GM12878 (cell line): Measurements from ENCODE around the gene RPS6KA5. TPM values are rescaled to one million over a fixed set of nuclear protein-coding genes. Genes with fewer than 3 reads are reported as not detected.

ENCODE experiments used
- ATAC-seq: fragments of 200-7000 bp; cut with Tn5 transposase; 3 replicates; pipeline ENCODE4 v1.9.1; 2020; ENCODE audit warnings: mild to moderate bottlenecking, moderate library complexity
- BruUV-seq: library from RNA; stranded (reverse); fragments of 400-500 nt; replicated peaks from 2 replicates; lab custom pipeline; 2021; lab: Mats Ljungman, UMichigan
- CTCF ChIA-PET: fragments of 300-600 bp; sonication (Branson Sonifier 250); formaldehyde crosslinking; extraction: SDS; loops from one replicate; lab custom pipeline; 2021; ENCODE audit warnings: inconsistent platforms; lab: Yijun Ruan, JAX
- POLR2A ChIA-PET: fragments of 350-600 bp; formaldehyde crosslinking; extraction: SDS; loops from one replicate; lab custom pipeline; 2021; ENCODE audit warnings: inconsistent platforms; lab: Charles Lee
- RAD21 ChIA-PET: fragments of 300-600 bp; sonication (Branson Sonifier 250); formaldehyde crosslinking; loops from one replicate; lab custom pipeline; 2023; ENCODE audit warnings: antibody characterized with exemption; ENCODE audit not compliant: unreplicated experiment; lab: Charles Lee
- SMC1A ChIA-PET: fragments of 300-600 bp; sonication (Branson Sonifier 250); formaldehyde crosslinking; loops from one replicate; lab custom pipeline; 2023; ENCODE audit not compliant: unreplicated experiment, uncharacterized antibody; lab: Charles Lee
- DNase-seq: peaks from one replicate; pipeline ENCODE4 v3.0.0-alpha.2; 2011; ENCODE audit warnings: low read depth, low spot score
- FAIRE-seq: peaks from 3 replicates; lab custom pipeline; 2011; peaks lifted over from hg19 to GRCh38; lab: Jason Lieb, UNC
- H2AFZ ChIP-seq: 2 replicates; pipeline ENCODE4 v1.6.0; 2011; ENCODE audit warnings: low read depth, low read length, control low read depth; ENCODE audit not compliant: control insufficient read depth
- H3K27ac ChIP-seq: 2 replicates; pipeline ENCODE4 v1.5.1; 2011; ENCODE audit warnings: control low read depth; ENCODE audit not compliant: control insufficient read depth, insufficient read depth
- H3K27me3 ChIP-seq, 2 experiments: replicated peaks in 1 of 2; 2 replicates each; pipeline versions ENCODE4 v1.6.0 to v1.6.1; 2011; ENCODE audit warnings: low read length in 1 of 2; ENCODE audit not compliant: control insufficient read depth in 2 of 2, insufficient read depth in 2 of 2
- H3K36me3 ChIP-seq, 2 experiments: 2 replicates each; pipeline ENCODE4 v1.5.1; 2011; ENCODE audit warnings: low read length in 1 of 2; ENCODE audit not compliant: control insufficient read depth in 2 of 2, insufficient read depth in 2 of 2
- H3K4me1 ChIP-seq: 2 replicates; pipeline ENCODE4 v1.6.1; 2011; ENCODE audit warnings: mild to moderate bottlenecking, low read length, moderate library complexity, mixed read lengths; ENCODE audit not compliant: control insufficient read depth, insufficient read depth
- H3K4me2 ChIP-seq: 2 replicates; pipeline ENCODE4 v1.6.0; 2011; ENCODE audit warnings: control low read depth; ENCODE audit not compliant: control insufficient read depth, insufficient read depth
- H3K4me3 ChIP-seq: fragments of 200-600 bp; sonication (generic); 2 replicates; pipeline ENCODE4 v1.5.1; 2016
- H3K79me2 ChIP-seq: 2 replicates; pipeline ENCODE4 v1.6.0; 2011; ENCODE audit warnings: low read length; ENCODE audit not compliant: control insufficient read depth, insufficient read depth
- H3K9ac ChIP-seq: 2 replicates; pipeline ENCODE4 v1.8.0; 2011; ENCODE audit warnings: low read length, control low read depth, mixed read lengths; ENCODE audit not compliant: control insufficient read depth, insufficient read depth
- H3K9me3 ChIP-seq: replicated peaks from 3 replicates; pipeline ENCODE4 v1.5.1; 2011; ENCODE audit warnings: mild to moderate bottlenecking, low read length; ENCODE audit not compliant: control insufficient read depth, insufficient read depth
- H4K20me1 ChIP-seq: 2 replicates; pipeline ENCODE4 v1.6.0; 2011; ENCODE audit not compliant: control insufficient read depth, insufficient read depth
- BACH1 ChIP-seq: fragments of 450-650 bp; IDR thresholded peaks from 2 replicates; pipeline ENCODE4 v1.6.1; 2017; ENCODE audit warnings: mild to moderate bottlenecking, borderline replicate concordance
- BHLHE40 ChIP-seq, 2 experiments: fragments of 450-650 bp in 1 of 2; IDR thresholded peaks; 2 replicates each; pipeline ENCODE4 v1.6.1; 2011 to 2017; ENCODE audit warnings: low read depth in 2 of 2, borderline replicate concordance in 1 of 2, improper control_type of control experiment in 1 of 2, low read length in 1 of 2, mild to moderate bottlenecking in 1 of 2
- CBX3 ChIP-seq: fragments of 200-600 bp; sonication (generic); IDR thresholded peaks from 2 replicates; pipeline ENCODE4 v1.6.1; 2016; ENCODE audit warnings: low read depth, borderline replicate concordance
- EP300 ChIP-seq, 2 experiments: fragments of 150-350 bp in 1 of 2; IDR thresholded peaks; 2 replicates each; pipeline ENCODE4 v1.6.1; 2011 to 2012; ENCODE audit warnings: low read depth in 2 of 2, low read length in 2 of 2, borderline replicate concordance in 1 of 2, improper control_type of control experiment in 1 of 2, inconsistent platforms in 1 of 2; ENCODE audit not compliant: control insufficient read depth in 1 of 2
- MYC ChIP-seq: IDR thresholded peaks from 2 replicates; pipeline ENCODE4 v1.6.1; 2011; ENCODE audit warnings: mild to moderate bottlenecking, low read length, moderate library complexity, inconsistent platforms; ENCODE audit not compliant: insufficient read depth, insufficient replicate concordance, insufficient read length, severe bottlenecking
- NBN ChIP-seq: fragments of 450-650 bp; IDR thresholded peaks from 2 replicates; pipeline ENCODE4 v1.6.1; 2016
- NR2F1 ChIP-seq: fragments of 450-650 bp; conservative IDR thresholded peaks from 2 replicates; pipeline ENCODE4 v1.6.1; 2017; ENCODE audit warnings: mild to moderate bottlenecking
- SKIL ChIP-seq: fragments of 450-650 bp; IDR thresholded peaks from 2 replicates; pipeline ENCODE4 v1.6.1; 2017; ENCODE audit warnings: mild to moderate bottlenecking, low read depth, inconsistent platforms; ENCODE audit not compliant: poor library complexity, severe bottlenecking
- SP1 ChIP-seq: IDR thresholded peaks from one replicate; pipeline ENCODE4 v1.6.1; 2011; ENCODE audit warnings: low read depth, low read length
- SUZ12 ChIP-seq: fragments of 200-600 bp; sonication (generic); IDR thresholded peaks from one replicate; pipeline ENCODE4 v1.6.1; 2018; ENCODE audit warnings: antibody characterized with exemption, mild to moderate bottlenecking; ENCODE audit not compliant: unreplicated experiment
- ZNF384 ChIP-seq: IDR thresholded peaks from 2 replicates; pipeline ENCODE4 v1.6.1; 2012; ENCODE audit warnings: low read depth, mild to moderate bottlenecking, low read length, improper control_type of control experiment, borderline replicate concordance
- ZSCAN29 ChIP-seq: fragments of 450-650 bp; IDR thresholded peaks from 2 replicates; pipeline ENCODE4 v1.6.1; 2017; ENCODE audit warnings: mild to moderate bottlenecking, moderate library complexity
- WGBS: methylation state at CpG from one replicate; pipeline ENCODE4 v1.1.6; 2016; ENCODE audit warnings: low lambda C conversion rate; ENCODE audit not compliant: insufficient replicate concordance, insufficient coverage; ENCODE audit errors: missing lambda C conversion rate; 5-methylcytosine and 5-hydroxymethylcytosine counted together
- in situ Hi-C: fragments of 300-500 bp; cut with MboI; formaldehyde crosslinking; loops from 9 replicates; pipeline ENCODE4 v1.14.3; 2018; ENCODE audit warnings: mixed read lengths
- intact Hi-C: fragments of 100-400 bp; cut with micrococcal nuclease; formaldehyde crosslinking; loops from one replicate; pipeline ENCODE4 v1.14.2; 2022; ENCODE audit not compliant: unreplicated experiment
- polyA plus RNA-seq, 11 experiments: library from polyadenylated mRNA; depleted of rRNA in 4 of 11; unstranded in 6 of 11; stranded (reverse) in 5 of 11; fragments of >200 nt; fragmentation: Nextera tagmentation in 4 of 11; fragmentation: Illumina TruSeq in 1 of 11; extraction: Ambion mirVana in 4 of 11; extraction: Trizol in 1 of 11; gene quantifications; 1 replicate in 1 of 11; 2 replicates in 10 of 11; pipeline versions ENCODE4 v1.2.1 to v1.2.3, GENCODE V29; 2011 to 2016; ENCODE audit warnings: inconsistent platforms in 2 of 11, missing spikeins in 2 of 11, low read depth in 1 of 11
- total RNA-seq, 4 experiments: library from RNA; depleted of rRNA in 3 of 4; stranded (reverse); fragments of >200 nt in 3 of 4; fragmentation: Illumina TruSeq in 1 of 4; extraction: Trizol in 1 of 4; gene quantifications; 2 replicates each; pipeline versions ENCODE4 v1.2.1 to v1.2.3, GENCODE V29; 2013 to 2021
- TF ChIP-seq, protein P1 (sequence below): IDR thresholded peaks from 2 replicates; pipeline ENCODE4 v1.6.1; 2011; ENCODE audit warnings: low read depth, low read length, improper control_type of control experiment, borderline replicate concordance

Gene RPS6KA5
- total and polyA plus RNA-seq, 10 of the 15 experiments (the other 5 are each of a cell fraction or from before 2014, with no cell fraction given), result 1.4 to 7.0 (median 3.7) TPM

DNA sequence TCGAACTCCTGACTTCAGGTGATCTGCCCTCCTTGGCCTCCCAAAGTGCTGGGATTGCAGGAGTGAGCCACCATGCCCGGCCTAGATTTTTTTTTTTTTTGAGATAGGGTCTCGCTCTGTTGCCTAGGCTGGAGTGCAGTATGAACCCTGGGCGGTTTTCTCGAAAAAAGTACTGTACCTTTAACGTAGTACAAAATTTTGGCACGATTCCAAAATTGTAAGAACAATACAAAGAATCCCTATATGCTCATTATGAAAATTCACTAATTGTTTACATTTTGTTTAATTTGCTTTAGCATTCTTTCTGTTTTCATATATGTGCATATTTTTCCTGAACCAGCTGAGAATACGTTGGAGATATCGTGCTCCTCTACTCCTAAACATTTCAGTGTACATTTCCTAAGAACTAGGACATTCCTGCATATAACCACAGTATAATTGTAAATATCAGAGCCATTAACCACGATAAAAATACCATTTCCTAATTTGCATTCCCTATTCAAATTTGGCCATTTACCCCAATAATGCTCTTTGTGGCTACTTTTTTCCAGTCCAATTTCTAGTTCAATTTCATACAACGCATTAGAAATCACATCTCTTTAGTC lies 97.8 kb downstream of the RPS6KA5 start (continued):
- no peak for TF ChIP-seq ZSCAN29

- Histone ChIP-seq H3K79me2 (no peaks in the 10 kb centered on the region), H2AFZ (no peak overlapping the region), H3K9ac (no peak overlapping the region), H4K20me1 (no peaks in the 10 kb centered on the region), H3K36me3 (no peaks in the 10 kb centered on the region), H3K4me1 (no peaks in the 10 kb centered on the region), H3K4me2 (no peak overlapping the region), H3K27ac (no peak overlapping the region), H3K4me3 (no peak overlapping the region), H3K9me3 (peaks cover 2% of the 10 kb centered on the region; the same call in 1 of the 3 replicates), H3K27me3 (no peaks in the 10 kb centered on the region)
- DNase-seq (no peak), FAIRE-seq (no peak), ATAC-seq (no peak)
- in situ Hi-C loops, result no loop called here
- ChIA-PET CTCF (interaction anchor here (0.9 to 3.8 kb wide), 2 partner anchors 9 to 58 kb away, joined by 3 to 14 read pairs; no protein-coding TSS in a partner anchor), POLR2A (no interaction called here), RAD21 (no interaction called here), SMC1A (interaction anchor here (0.8 to 1.4 kb wide), 3 partner anchors 9 to 14 kb away, joined by 3 to 4 read pairs (median 3); no protein-coding TSS in a partner anchor)
- BruUV-seq, result no TSS peak
- TF ChIP-seq, protein P1, sequence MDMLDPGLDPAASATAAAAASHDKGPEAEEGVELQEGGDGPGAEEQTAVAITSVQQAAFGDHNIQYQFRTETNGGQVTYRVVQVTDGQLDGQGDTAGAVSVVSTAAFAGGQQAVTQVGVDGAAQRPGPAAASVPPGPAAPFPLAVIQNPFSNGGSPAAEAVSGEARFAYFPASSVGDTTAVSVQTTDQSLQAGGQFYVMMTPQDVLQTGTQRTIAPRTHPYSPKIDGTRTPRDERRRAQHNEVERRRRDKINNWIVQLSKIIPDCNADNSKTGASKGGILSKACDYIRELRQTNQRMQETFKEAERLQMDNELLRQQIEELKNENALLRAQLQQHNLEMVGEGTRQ, result no peak
- TF ChIP-seq SKIL (no peak), NBN (no peak), ZNF384 (no peak), BHLHE40 (IDR thresholded peaks at IDR 0.05; ENCODE audit: borderline replicate concordance in 1 of 2, low read depth in 2 of 2, low read length in 1 of 2) (no peak), CBX3 (no peak), NR2F1 (no peak), SP1 (no peak), EP300 (IDR thresholded peaks at IDR 0.05; ENCODE audit: borderline replicate concordance in 1 of 2, control insufficient read depth in 1 of 2, low read depth in 2 of 2, low read length in 2 of 2) (no peak), BACH1 (no peak), MYC (no peak), SUZ12 (no peak)
- WGBS, result 89% methylated on average over 6 of the region's 6 CpGs
- intact Hi-C loops, result no loop called here
These were observed 99.6 kb downstream of the RPS6KA5 start for GRCh38 chr14:90960818-90961217.
